HEK293T (cell line): Measurements from ENCODE around the gene CTU1.

Source experiments
- CTCF ChIA-PET: fragments of 350-600 bp; formaldehyde crosslinking; extraction: SDS; loops from one replicate; lab custom pipeline; 2021; ENCODE audit warnings: antibody characterized with exemption, inconsistent platforms; lab: Yijun Ruan, JAX
- POLR2A ChIA-PET: fragments of 350-600 bp; formaldehyde crosslinking; extraction: SDS; loops from one replicate; lab custom pipeline; 2020; ENCODE audit warnings: antibody characterized with exemption, inconsistent platforms; lab: Yijun Ruan, JAX
- DNase-seq: peaks from one replicate; pipeline ENCODE4 v3.0.0; 2012; ENCODE audit warnings: mixed read lengths; ENCODE audit errors: extremely low spot score
- ARNT ChIP-seq: fragments of 450-650 bp; IDR thresholded peaks from 2 replicates; pipeline ENCODE4 v1.6.1; 2017; ENCODE audit warnings: mild to moderate bottlenecking
- BHLHE40 ChIP-seq: fragments of 450-650 bp; IDR thresholded peaks from 2 replicates; pipeline ENCODE4 v1.6.1; 2016; ENCODE audit warnings: mild to moderate bottlenecking, moderate library complexity, borderline replicate concordance
- CTBP1 ChIP-seq: fragments of 450-650 bp; IDR thresholded peaks from 2 replicates; pipeline ENCODE4 v1.6.1; 2016; ENCODE audit warnings: borderline replicate concordance
- ELF4 ChIP-seq: fragments of 450-650 bp; IDR thresholded peaks from 2 replicates; pipeline ENCODE4 v1.6.1; 2017; ENCODE audit warnings: antibody characterized with exemption
- FOXA1 ChIP-seq: fragments of 450-650 bp; IDR thresholded peaks from 2 replicates; pipeline ENCODE4 v1.6.1; 2016; ENCODE audit warnings: mild to moderate bottlenecking
- FOXK2 ChIP-seq: fragments of 450-650 bp; IDR thresholded peaks from 2 replicates; pipeline ENCODE4 v1.6.1; 2016; ENCODE audit warnings: mild to moderate bottlenecking
- FOXM1 ChIP-seq: fragments of 450-650 bp; IDR thresholded peaks from 2 replicates; pipeline ENCODE4 v1.6.1; 2017; ENCODE audit warnings: mild to moderate bottlenecking, borderline replicate concordance
- HDGF ChIP-seq: fragments of 450-650 bp; IDR thresholded peaks from 2 replicates; pipeline ENCODE4 v1.6.1; 2017; ENCODE audit warnings: antibody characterized with exemption, borderline replicate concordance
- L3MBTL2 ChIP-seq: fragments of 450-650 bp; conservative IDR thresholded peaks from 2 replicates; pipeline ENCODE4 v1.6.1; 2016; ENCODE audit warnings: mild to moderate bottlenecking
- LEF1 ChIP-seq: fragments of 450-650 bp; IDR thresholded peaks from 2 replicates; pipeline ENCODE4 v1.6.1; 2017; ENCODE audit warnings: mild to moderate bottlenecking, borderline replicate concordance
- NFRKB ChIP-seq: fragments of 450-650 bp; IDR thresholded peaks from 2 replicates; pipeline ENCODE4 v1.6.1; 2016; ENCODE audit warnings: mild to moderate bottlenecking, moderate library complexity
- PKNOX1 ChIP-seq: fragments of 450-650 bp; IDR thresholded peaks from 2 replicates; pipeline ENCODE4 v1.6.1; 2016
- SP1 ChIP-seq: fragments of 450-650 bp; IDR thresholded peaks from 2 replicates; pipeline ENCODE4 v1.6.1; 2017
- SUZ12 ChIP-seq: fragments of 450-650 bp; IDR thresholded peaks from 2 replicates; pipeline ENCODE4 v1.6.1; 2016; ENCODE audit warnings: mild to moderate bottlenecking
- TARDBP ChIP-seq: fragments of 450-650 bp; IDR thresholded peaks from 2 replicates; pipeline ENCODE4 v1.6.1; 2016
- ZNF384 ChIP-seq: fragments of 450-650 bp; IDR thresholded peaks from 2 replicates; pipeline ENCODE4 v1.6.1; 2016

CTU1 gene

GRCh38 chr19:51086153-51086850, 21.9 kb downstream of the CTU1 start:
- TF ChIP-seq FOXM1 = no peak
- no peak for TF ChIP-seq TARDBP
- no peak for TF ChIP-seq SP1
- no peak for DNase-seq
- CTCF ChIA-PET = no interaction called here
- POLR2A ChIA-PET = no interaction called here

- no peak for TF ChIP-seq ELF4
- TF ChIP-seq LEF1 = no peak
- TF ChIP-seq BHLHE40 = no peak
- TF ChIP-seq PKNOX1 = no peak
- TF ChIP-seq TARDBP = no peak
- TF ChIP-seq SUZ12 = no peak
- no peak for TF ChIP-seq FOXK2
- no peak for TF ChIP-seq SP1
- TF ChIP-seq L3MBTL2 = no peak
- no peak for TF ChIP-seq FOXM1
- TF ChIP-seq NFRKB = no peak
- TF ChIP-seq ARNT = no peak
- no peak for TF ChIP-seq CTBP1
- no peak for TF ChIP-seq ZNF384
- TF ChIP-seq HDGF = no peak
- CTCF ChIA-PET = no interaction called here
- no peak for DNase-seq
- POLR2A ChIA-PET = no interaction called here
Measured at GRCh38 chr19:51084505-51084904, 23.7 kb downstream of the CTU1 start.

GRCh38 chr19:51083783-51084182, 24.4 kb downstream of the CTU1 start:
- ChIA-PET POLR2A (no interaction called here), CTCF (no interaction called here)
- DNase-seq = no peak
- TF ChIP-seq SUZ12 = no peak
- no peak for TF ChIP-seq BHLHE40
- TF ChIP-seq FOXK2 = no peak
- no peak for TF ChIP-seq HDGF
- no peak for TF ChIP-seq FOXM1
- no peak for TF ChIP-seq TARDBP
- no peak for TF ChIP-seq ARNT
- no peak for TF ChIP-seq ELF4
- no peak for TF ChIP-seq FOXA1
- no peak for TF ChIP-seq LEF1
- no peak for TF ChIP-seq L3MBTL2
- TF ChIP-seq CTBP1 = no peak
- no peak for TF ChIP-seq SP1

DNA sequence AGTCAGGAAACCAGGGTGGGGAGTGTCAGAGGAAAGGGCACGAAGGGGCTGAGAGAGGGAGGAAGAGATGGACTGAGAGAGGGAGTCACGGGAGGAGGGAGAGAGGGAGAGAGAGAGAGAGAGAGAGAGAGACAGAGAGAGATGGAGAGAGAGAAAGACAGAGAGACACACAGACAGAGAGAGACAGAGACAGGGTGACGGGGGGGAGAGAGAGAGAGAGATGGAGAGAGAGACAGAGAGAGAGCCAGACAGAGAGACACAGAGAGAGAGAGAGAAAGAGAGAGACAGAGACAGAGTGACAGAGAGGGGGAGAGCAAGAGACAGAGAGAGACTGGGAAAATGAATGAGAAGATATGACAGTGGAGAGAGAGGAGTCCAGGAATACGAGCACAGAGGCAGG, 25.0 kb downstream of the CTU1 start:
- ChIA-PET CTCF (no interaction called here), POLR2A (no interaction called here)
- DNase-seq = no peak
- TF ChIP-seq FOXK2 = no peak
- TF ChIP-seq SP1 = no peak
- no peak for TF ChIP-seq CTBP1
- no peak for TF ChIP-seq SUZ12
- TF ChIP-seq BHLHE40 = no peak
- TF ChIP-seq TARDBP = no peak
- no peak for TF ChIP-seq FOXM1
- no peak for TF ChIP-seq L3MBTL2
- TF ChIP-seq ELF4 = no peak
- no peak for TF ChIP-seq FOXA1
- no peak for TF ChIP-seq LEF1
- TF ChIP-seq ARNT = no peak
- TF ChIP-seq NFRKB = no peak
- TF ChIP-seq PKNOX1 = no peak
- TF ChIP-seq ZNF384 = no peak

- ChIA-PET CTCF (no interaction called here), POLR2A (no interaction called here)
- DNase-seq = no peak
- no peak for TF ChIP-seq SUZ12
- TF ChIP-seq LEF1 = no peak
- TF ChIP-seq ZNF384 = no peak
- no peak for TF ChIP-seq ARNT
- TF ChIP-seq SP1 = no peak
- no peak for TF ChIP-seq FOXK2
- TF ChIP-seq BHLHE40 = no peak
- no peak for TF ChIP-seq NFRKB
- no peak for TF ChIP-seq FOXM1
- TF ChIP-seq L3MBTL2 = no peak
- TF ChIP-seq PKNOX1 = no peak
- no peak for TF ChIP-seq FOXA1
- TF ChIP-seq CTBP1 = no peak
Measured at GRCh38 chr19:51082611-51083010, 25.6 kb downstream of the CTU1 start, which contains the start of gene KLK14. KLK14 (minus strand) TSS chr19:51082887; CDS start chr19:51082614, 273 bp downstream.

DNA sequence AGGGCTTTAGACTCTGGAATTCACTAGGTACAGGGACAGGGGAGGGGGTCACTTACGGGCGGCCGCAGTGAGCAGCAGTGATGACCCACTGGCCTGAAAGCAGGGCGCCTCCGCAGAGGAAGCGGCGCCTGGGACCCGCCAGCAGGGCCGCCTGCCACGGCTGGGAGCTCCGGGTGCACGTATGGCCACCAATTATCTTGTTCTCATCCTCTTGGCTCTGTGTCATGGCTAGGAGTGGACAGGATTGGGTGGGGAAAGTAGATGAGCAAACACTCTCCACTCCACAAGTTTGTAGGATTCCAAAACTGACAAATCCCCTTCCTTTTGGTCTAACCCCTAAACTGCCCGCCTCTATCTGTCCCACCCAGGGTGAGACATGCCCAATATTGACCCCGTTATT, 26.7 kb downstream of the CTU1 start:
- TF ChIP-seq L3MBTL2 (no peak), FOXK2 (no peak), PKNOX1 (no peak), CTBP1 (no peak), ELF4 (no peak), TARDBP (no peak), BHLHE40 (no peak), LEF1 (no peak), NFRKB (no peak), ZNF384 (no peak)
- ChIA-PET POLR2A (no interaction called here), CTCF (no interaction called here)
- DNase-seq = no peak
